Caco-2 (cell line): Measurements from ENCODE around the gene GAS7. TPM values are rescaled to one million over a fixed set of nuclear protein-coding genes. Genes with fewer than 3 reads are reported as not detected.

ENCODE experiments used
- BruUV-seq: library from RNA; stranded (reverse); fragments of 400-500 nt; replicated peaks from 2 replicates; lab custom pipeline; 2021; lab: Mats Ljungman, UMichigan
- CTCF ChIA-PET: fragments of 300-600 bp; sonication (Branson Sonifier 250); formaldehyde crosslinking; loops from one replicate; lab custom pipeline; 2022; ENCODE audit warnings: antibody characterized with exemption; lab: Charles Lee
- POLR2A ChIA-PET: fragments of 300-600 bp; sonication (Branson Sonifier 250); formaldehyde crosslinking; loops from one replicate; lab custom pipeline; 2022; ENCODE audit warnings: antibody characterized with exemption; lab: Charles Lee
- DNase-seq, 2 experiments: peaks; one replicate each; pipeline versions ENCODE4 v3.0.0 to v3.0.0-alpha.2; 2020 to 2022
- H3K27me3 ChIP-seq: replicated peaks from 2 replicates; pipeline ENCODE4 v1.6.0; 2011; ENCODE audit warnings: low read length; ENCODE audit not compliant: control insufficient read depth, insufficient read depth
- H3K36me3 ChIP-seq: 2 replicates; pipeline ENCODE4 v1.5.1; 2011; ENCODE audit warnings: low read length; ENCODE audit not compliant: control insufficient read depth, insufficient read depth
- H3K4me1 ChIP-seq: fragments of 250-450 bp; sonication (Bioruptor Pico); 2 replicates; pipeline ENCODE4 v1.5.1; 2020; ENCODE audit warnings: mild to moderate bottlenecking
- H3K4me3 ChIP-seq: 2 replicates; pipeline ENCODE4 v1.5.1; 2011; ENCODE audit warnings: low read depth, mild to moderate bottlenecking, control low read depth, low read length
- H3K9me3 ChIP-seq: fragments of 250-450 bp; sonication (Bioruptor Pico); 2 replicates; pipeline ENCODE4 v1.5.1; 2020; ENCODE audit warnings: mild to moderate bottlenecking, moderate library complexity
- H3K27ac Mint-ChIP-seq: one replicate; pipeline ENCODE4 v1.8.0; 2022; ENCODE audit warnings: mixed read lengths; ENCODE audit not compliant: unreplicated experiment
- H3K27me3 Mint-ChIP-seq: one replicate; pipeline ENCODE4 v1.8.0; 2022; ENCODE audit warnings: mixed read lengths; ENCODE audit not compliant: insufficient read depth, unreplicated experiment
- H3K36me3 Mint-ChIP-seq: one replicate; pipeline ENCODE4 v1.8.0; 2022; ENCODE audit warnings: mild to moderate bottlenecking, mixed read lengths; ENCODE audit not compliant: insufficient read depth, unreplicated experiment
- H3K4me1 Mint-ChIP-seq: one replicate; pipeline ENCODE4 v1.8.0; 2022; ENCODE audit warnings: low read depth, mixed read lengths; ENCODE audit not compliant: unreplicated experiment
- H3K4me3 Mint-ChIP-seq: one replicate; pipeline ENCODE4 v1.8.0; 2022; ENCODE audit warnings: mild to moderate bottlenecking, moderate library complexity, mixed read lengths; ENCODE audit not compliant: unreplicated experiment
- H3K9me3 Mint-ChIP-seq: one replicate; pipeline ENCODE4 v1.8.0; 2022; ENCODE audit warnings: mixed read lengths; ENCODE audit not compliant: unreplicated experiment
- intact Hi-C: fragments of 100-400 bp; cut with micrococcal nuclease; formaldehyde crosslinking; loops from one replicate; pipeline ENCODE4 v1.10.0; 2022; ENCODE audit not compliant: unreplicated experiment
- total RNA-seq: library from RNA; stranded (reverse); gene quantifications from 2 replicates; pipeline ENCODE4 v1.2.3, GENCODE V29; 2022
- TF ChIP-seq, protein P1 (sequence below), 2 experiments: fragments of 200-600 bp in 1 of 2; IDR thresholded peaks; 1 replicate in 1 of 2; 2 replicates in 1 of 2; pipeline versions ENCODE4 v1.5.1 to v1.8.0; 2011 to 2022; ENCODE audit warnings: antibody characterized with exemption in 1 of 2, control low read depth in 1 of 2, inconsistent platforms in 1 of 2, low read depth in 1 of 2, low read length in 1 of 2, mild to moderate bottlenecking in 1 of 2, moderate library complexity in 1 of 2; ENCODE audit not compliant: insufficient read depth in 1 of 2, severe bottlenecking in 1 of 2, unreplicated experiment in 1 of 2

The GAS7 gene
- total RNA-seq, 1 experiment from 2014 or later, result 0.34 TPM

DNA sequence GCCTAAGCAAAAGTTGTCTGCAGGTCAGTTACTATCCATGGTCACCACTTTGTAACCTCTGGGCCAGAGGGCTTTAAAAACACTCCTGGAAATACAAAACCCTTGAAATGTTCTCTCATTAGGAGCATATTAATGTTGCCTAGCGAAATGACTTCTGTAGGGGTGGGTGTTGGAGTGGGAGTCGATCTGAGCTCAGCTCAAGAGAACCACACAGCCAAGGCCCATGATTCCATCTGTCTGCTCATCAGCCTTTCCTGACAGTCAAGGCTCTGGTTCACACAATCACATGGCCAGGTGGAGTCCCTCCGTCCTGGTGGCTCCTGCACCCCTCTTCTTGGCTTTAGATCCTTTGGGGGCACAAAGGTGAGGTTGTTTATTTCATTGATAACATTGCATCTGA, 320.1 kb downstream of the GAS7 start:
- Histone ChIP-seq H3K9me3 (no peaks in the 10 kb centered on the region), H3K4me3 (no peak overlapping the region), H3K36me3 (no peaks in the 10 kb centered on the region), H3K27me3 (no peaks in the 10 kb centered on the region), H3K4me1 (no peaks in the 10 kb centered on the region)
- no TSS peak for BruUV-seq
- CTCF ChIA-PET, result no interaction called here
- TF ChIP-seq, protein P1, sequence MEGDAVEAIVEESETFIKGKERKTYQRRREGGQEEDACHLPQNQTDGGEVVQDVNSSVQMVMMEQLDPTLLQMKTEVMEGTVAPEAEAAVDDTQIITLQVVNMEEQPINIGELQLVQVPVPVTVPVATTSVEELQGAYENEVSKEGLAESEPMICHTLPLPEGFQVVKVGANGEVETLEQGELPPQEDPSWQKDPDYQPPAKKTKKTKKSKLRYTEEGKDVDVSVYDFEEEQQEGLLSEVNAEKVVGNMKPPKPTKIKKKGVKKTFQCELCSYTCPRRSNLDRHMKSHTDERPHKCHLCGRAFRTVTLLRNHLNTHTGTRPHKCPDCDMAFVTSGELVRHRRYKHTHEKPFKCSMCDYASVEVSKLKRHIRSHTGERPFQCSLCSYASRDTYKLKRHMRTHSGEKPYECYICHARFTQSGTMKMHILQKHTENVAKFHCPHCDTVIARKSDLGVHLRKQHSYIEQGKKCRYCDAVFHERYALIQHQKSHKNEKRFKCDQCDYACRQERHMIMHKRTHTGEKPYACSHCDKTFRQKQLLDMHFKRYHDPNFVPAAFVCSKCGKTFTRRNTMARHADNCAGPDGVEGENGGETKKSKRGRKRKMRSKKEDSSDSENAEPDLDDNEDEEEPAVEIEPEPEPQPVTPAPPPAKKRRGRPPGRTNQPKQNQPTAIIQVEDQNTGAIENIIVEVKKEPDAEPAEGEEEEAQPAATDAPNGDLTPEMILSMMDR (IDR thresholded peaks at IDR 0.05; ENCODE audit: insufficient read depth in 1 of 2, low read depth in 1 of 2, low read length in 1 of 2, severe bottlenecking in 1 of 2, unreplicated experiment in 1 of 2), result no peak
- Mint-ChIP-seq H3K36me3 (no peaks in the 10 kb centered on the region), H3K4me1 (no peaks in the 10 kb centered on the region), H3K4me3 (no peak overlapping the region), H3K27me3 (no peaks in the 10 kb centered on the region), H3K27ac (no peak overlapping the region), H3K9me3 (no peaks in the 10 kb centered on the region)
- no peak for DNase-seq
- POLR2A ChIA-PET, result no interaction called here
- intact Hi-C loops, result no loop called here

DNA sequence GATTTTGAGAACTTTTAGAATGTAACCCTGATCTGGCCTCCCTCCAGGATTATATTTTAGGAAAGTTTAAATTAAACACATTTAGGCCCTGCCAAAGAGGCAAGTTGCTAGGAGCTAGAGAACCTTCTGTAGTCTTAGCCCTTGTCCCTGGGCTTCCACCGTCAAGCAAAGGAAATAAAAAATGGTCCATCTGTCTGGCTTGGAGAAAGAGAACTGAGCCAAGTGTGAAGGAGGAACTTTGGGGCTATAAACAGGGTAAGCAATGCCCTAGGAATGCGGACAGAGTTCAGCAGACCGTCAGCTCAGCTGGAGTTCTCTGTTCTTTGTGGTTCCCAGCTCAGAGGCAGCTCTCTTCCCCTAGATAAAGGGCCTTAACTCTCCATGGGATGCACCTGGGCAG, 323.0 kb downstream of the GAS7 start:
- TF ChIP-seq, protein P1 (IDR thresholded peaks at IDR 0.05; ENCODE audit: insufficient read depth in 1 of 2, low read depth in 1 of 2, low read length in 1 of 2, severe bottlenecking in 1 of 2, unreplicated experiment in 1 of 2), result no peak
- no peaks in the 10 kb centered on the region for H3K36me3 ChIP-seq
- CTCF ChIA-PET, result no interaction called here
- POLR2A ChIA-PET, result no interaction called here
- BruUV-seq, result no TSS peak
- H3K9me3 ChIP-seq, result no peaks in the 10 kb centered on the region
- Mint-ChIP-seq H3K27ac (no peak overlapping the region), H3K9me3 (no peaks in the 10 kb centered on the region), H3K36me3 (no peaks in the 10 kb centered on the region), H3K27me3 (no peaks in the 10 kb centered on the region), H3K4me1 (no peaks in the 10 kb centered on the region), H3K4me3 (no peak overlapping the region)
- H3K4me3 ChIP-seq, result no peak overlapping the region
- H3K4me1 ChIP-seq, result no peaks in the 10 kb centered on the region
- intact Hi-C loops, result no loop called here
- no peaks in the 10 kb centered on the region for H3K27me3 ChIP-seq
- no peak for DNase-seq

DNA sequence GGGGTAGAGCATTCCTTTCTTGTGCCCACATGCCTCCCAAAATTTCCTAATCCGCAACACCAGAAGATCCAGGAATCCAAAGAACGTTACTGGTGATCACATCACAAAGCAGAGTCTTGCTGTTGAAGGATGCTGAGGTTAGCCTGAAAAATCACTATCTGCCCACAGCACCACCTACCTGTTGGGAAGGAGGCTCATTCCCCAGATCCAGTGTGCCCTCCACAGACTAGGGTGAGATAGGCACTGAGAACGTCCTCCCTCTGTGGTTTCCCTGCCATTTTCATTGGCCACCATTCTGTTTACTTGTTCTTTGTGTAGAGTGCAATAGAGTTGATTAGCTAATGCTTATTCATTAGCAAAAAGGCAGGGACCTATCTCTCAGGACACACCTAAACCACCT, 323.7 kb downstream of the GAS7 start:
- Histone ChIP-seq H3K4me1 (no peaks in the 10 kb centered on the region), H3K27me3 (no peaks in the 10 kb centered on the region), H3K4me3 (no peak overlapping the region), H3K9me3 (no peaks in the 10 kb centered on the region), H3K36me3 (no peaks in the 10 kb centered on the region)
- H3K27ac Mint-ChIP-seq, result no peak overlapping the region
- H3K36me3 Mint-ChIP-seq, result no peaks in the 10 kb centered on the region
- TF ChIP-seq, protein P1 (IDR thresholded peaks at IDR 0.05; ENCODE audit: insufficient read depth in 1 of 2, low read depth in 1 of 2, low read length in 1 of 2, severe bottlenecking in 1 of 2, unreplicated experiment in 1 of 2), result no peak
- ChIA-PET POLR2A (no interaction called here), CTCF (no interaction called here)
- no peaks in the 10 kb centered on the region for H3K4me1 Mint-ChIP-seq
- no peaks in the 10 kb centered on the region for H3K27me3 Mint-ChIP-seq
- intact Hi-C loops, result no loop called here
- no peak overlapping the region for H3K4me3 Mint-ChIP-seq
- BruUV-seq, result no TSS peak
- no peak for DNase-seq
- no peaks in the 10 kb centered on the region for H3K9me3 Mint-ChIP-seq
